HL-60 (cell line): ENCODE measurements around the gene NUP210.

Experiments
- DNase-seq, 2 experiments: peaks; one replicate each; pipeline ENCODE4 v3.0.0-alpha.2; 2010 to 2020; ENCODE audit warnings: low read depth in 1 of 2, low spot score in 1 of 2
- H3K27ac ChIP-seq: fragments of 250-450 bp; sonication (Bioruptor Pico); replicated peaks from 2 replicates; pipeline ENCODE4 v1.5.1; 2020; ENCODE audit warnings: mild to moderate bottlenecking, moderate library complexity
- H3K27me3 ChIP-seq: fragments of 250-450 bp; sonication (Bioruptor Pico); 2 replicates; pipeline ENCODE4 v1.5.1; 2021; ENCODE audit warnings: mild to moderate bottlenecking, moderate library complexity; ENCODE audit not compliant: insufficient read depth, poor library complexity, severe bottlenecking
- H3K4me3 ChIP-seq: replicated peaks from 2 replicates; pipeline ENCODE4 v1.5.1; 2011; ENCODE audit warnings: mild to moderate bottlenecking, control low read depth, low read length; ENCODE audit not compliant: insufficient read depth
- GABPA ChIP-seq: IDR thresholded peaks from 2 replicates; pipeline ENCODE4 v1.6.1; 2012; ENCODE audit warnings: low read depth
- POLR2AphosphoS5 ChIP-seq: IDR thresholded peaks from 2 replicates; pipeline ENCODE4 v1.6.1; 2012; ENCODE audit warnings: low read depth
- SPI1 ChIP-seq: IDR thresholded peaks from 2 replicates; pipeline ENCODE4 v1.6.1; 2012; ENCODE audit warnings: low read depth, mild to moderate bottlenecking, borderline replicate concordance
- TF ChIP-seq, protein P1 (sequence below): IDR thresholded peaks from 2 replicates; pipeline ENCODE4 v1.6.1; 2012; ENCODE audit warnings: low read depth; ENCODE audit not compliant: insufficient replicate concordance
- TF ChIP-seq, protein P2 (sequence below): IDR thresholded peaks from one replicate; pipeline ENCODE4 v1.5.1; 2011; ENCODE audit warnings: low read length, control low read depth, inconsistent platforms; ENCODE audit not compliant: insufficient read depth

Gene NUP210

DNA sequence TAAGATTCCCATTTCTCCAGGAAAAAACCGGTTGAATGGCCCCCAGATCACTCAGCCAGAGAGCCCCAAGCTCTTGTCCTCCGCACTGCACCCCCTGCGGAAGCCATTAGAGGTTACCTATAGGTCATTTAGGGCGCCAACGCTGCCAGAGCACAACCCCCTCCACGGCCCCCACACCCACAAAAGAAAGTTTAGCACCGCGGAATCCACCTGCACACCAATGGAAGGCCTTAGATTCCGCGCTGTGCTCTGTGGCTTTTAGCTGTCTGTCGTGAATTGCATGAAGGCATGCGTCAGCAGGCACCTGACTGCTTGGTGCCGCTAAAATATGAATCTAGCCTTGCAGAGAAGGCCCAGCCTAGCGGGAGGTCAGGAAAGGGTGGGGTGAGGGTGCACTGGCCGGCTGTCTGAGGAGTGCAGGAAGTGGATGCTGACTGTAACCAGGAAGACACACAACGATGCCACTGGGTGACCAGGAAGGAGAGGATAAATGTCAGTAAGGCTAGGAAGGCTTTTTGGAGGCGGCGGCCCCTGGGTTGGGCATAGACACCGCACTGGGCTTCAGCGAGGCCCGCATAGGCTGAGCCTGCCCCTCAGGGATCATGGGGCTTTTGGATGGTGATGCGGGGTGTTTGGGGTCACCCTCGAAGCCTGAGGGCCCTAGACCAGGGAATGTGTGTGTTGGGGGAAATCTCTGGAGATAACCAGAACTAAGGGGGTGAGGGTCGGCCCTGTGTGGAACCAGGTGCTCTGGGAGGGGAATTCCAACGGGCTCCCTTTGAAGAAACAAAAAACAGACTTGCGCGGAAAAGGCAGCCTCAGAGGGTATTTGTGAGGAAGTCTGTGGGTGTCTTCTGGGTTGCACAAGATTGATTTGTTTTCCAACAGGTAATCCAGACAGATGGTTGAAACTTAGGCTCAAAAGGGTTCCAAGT lies 976 bp upstream of the NUP210 start:
- DNase-seq = peak; percentile 79 to 88
- H3K27ac ChIP-seq = peak overlapping the region; percentile 92
- TF ChIP-seq POLR2AphosphoS5 = peak; percentile 47
- no peak for TF ChIP-seq SPI1
- H3K4me3 ChIP-seq = peak overlapping the region; percentile 51
- no peaks in the 10 kb centered on the region for H3K27me3 ChIP-seq

DNA sequence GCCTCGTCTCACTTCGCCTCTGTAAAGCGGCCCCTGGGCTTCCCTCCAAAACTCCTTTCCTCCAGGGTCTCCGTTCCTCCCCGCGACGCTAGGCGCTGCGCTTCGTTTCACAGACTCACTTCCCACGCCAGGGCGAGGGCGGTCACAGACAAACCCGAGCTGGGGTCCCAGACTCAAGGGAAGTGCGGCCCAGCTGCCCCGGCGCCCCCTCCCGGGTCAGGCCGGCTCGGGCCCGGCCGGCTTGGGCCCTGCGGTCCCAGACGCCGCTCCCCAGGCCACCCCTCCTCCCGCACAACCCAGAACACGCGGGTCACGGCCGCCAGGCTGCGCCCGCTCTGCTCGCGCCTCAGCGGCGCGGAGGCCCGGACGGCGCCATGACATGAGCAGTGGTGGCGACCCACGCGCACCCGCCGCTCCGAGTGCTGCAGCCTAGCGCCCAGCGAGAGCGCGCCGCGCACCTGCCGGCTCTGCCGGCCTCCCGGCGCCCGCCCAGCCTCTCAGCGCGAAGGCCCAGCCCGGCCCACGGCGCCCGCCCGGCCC lies 547 bp downstream of the NUP210 start:
- DNase-seq = peak; percentile 38 to 43
- Histone ChIP-seq H3K4me3 (peak overlapping the region; percentile 59), H3K27ac (peak overlapping the region; percentile 88), H3K27me3 (no peaks in the 10 kb centered on the region)
- TF ChIP-seq GABPA (no peak), POLR2AphosphoS5 (0 out of 2 replicates have a peak, but pooled peaks have one; percentile 20), SPI1 (peak; percentile 25; the same call in 1 of the 2 replicates)
- TF ChIP-seq, protein P1, sequence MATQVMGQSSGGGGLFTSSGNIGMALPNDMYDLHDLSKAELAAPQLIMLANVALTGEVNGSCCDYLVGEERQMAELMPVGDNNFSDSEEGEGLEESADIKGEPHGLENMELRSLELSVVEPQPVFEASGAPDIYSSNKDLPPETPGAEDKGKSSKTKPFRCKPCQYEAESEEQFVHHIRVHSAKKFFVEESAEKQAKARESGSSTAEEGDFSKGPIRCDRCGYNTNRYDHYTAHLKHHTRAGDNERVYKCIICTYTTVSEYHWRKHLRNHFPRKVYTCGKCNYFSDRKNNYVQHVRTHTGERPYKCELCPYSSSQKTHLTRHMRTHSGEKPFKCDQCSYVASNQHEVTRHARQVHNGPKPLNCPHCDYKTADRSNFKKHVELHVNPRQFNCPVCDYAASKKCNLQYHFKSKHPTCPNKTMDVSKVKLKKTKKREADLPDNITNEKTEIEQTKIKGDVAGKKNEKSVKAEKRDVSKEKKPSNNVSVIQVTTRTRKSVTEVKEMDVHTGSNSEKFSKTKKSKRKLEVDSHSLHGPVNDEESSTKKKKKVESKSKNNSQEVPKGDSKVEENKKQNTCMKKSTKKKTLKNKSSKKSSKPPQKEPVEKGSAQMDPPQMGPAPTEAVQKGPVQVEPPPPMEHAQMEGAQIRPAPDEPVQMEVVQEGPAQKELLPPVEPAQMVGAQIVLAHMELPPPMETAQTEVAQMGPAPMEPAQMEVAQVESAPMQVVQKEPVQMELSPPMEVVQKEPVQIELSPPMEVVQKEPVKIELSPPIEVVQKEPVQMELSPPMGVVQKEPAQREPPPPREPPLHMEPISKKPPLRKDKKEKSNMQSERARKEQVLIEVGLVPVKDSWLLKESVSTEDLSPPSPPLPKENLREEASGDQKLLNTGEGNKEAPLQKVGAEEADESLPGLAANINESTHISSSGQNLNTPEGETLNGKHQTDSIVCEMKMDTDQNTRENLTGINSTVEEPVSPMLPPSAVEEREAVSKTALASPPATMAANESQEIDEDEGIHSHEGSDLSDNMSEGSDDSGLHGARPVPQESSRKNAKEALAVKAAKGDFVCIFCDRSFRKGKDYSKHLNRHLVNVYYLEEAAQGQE = no peak
- TF ChIP-seq, protein P2, sequence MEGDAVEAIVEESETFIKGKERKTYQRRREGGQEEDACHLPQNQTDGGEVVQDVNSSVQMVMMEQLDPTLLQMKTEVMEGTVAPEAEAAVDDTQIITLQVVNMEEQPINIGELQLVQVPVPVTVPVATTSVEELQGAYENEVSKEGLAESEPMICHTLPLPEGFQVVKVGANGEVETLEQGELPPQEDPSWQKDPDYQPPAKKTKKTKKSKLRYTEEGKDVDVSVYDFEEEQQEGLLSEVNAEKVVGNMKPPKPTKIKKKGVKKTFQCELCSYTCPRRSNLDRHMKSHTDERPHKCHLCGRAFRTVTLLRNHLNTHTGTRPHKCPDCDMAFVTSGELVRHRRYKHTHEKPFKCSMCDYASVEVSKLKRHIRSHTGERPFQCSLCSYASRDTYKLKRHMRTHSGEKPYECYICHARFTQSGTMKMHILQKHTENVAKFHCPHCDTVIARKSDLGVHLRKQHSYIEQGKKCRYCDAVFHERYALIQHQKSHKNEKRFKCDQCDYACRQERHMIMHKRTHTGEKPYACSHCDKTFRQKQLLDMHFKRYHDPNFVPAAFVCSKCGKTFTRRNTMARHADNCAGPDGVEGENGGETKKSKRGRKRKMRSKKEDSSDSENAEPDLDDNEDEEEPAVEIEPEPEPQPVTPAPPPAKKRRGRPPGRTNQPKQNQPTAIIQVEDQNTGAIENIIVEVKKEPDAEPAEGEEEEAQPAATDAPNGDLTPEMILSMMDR = no peak

DNA sequence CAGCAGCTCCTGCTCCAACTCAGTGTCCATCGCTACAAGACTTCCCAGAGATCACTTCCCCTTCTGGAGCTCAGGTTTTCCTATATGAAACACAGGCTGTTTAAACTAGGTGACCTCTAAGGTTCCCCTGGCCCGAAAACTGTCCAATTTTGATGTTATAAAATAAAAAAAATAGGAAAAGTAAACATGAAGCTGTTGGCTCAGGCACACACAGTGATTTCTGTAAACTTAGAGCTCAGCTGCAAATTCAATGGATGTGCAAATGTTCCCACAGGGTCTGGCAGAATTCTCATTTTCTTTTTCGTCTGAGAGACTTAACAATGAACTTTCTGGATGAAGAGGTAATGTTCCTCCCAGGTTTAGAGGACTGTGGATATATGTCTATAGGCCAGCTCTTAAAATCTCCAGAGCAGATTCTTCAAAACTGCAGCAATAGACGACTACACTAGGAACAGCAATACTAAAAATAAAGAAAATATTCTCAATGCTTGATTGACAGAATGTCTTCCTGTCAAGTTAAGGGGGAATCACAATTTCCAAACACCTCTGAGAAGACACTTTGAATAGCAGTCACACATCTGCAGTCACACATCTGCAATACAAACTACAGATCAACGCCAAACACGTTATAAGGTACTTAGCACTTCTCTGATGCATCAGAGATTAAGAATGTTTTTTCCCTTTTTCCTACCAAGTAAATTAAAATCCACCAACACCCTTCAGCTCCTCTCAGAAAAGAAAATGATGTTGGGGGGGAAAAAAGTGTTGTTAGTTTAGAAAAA lies 2.8 kb downstream of the NUP210 start:
- DNase-seq = no peak
- TF ChIP-seq, protein P1 = no peak
- TF ChIP-seq SPI1 = 0 out of 2 replicates have a peak, but pooled peaks have one; percentile 3
- peak overlapping the region; percentile 59 for H3K4me3 ChIP-seq
- peak overlapping the region; percentile 81 for H3K27ac ChIP-seq
- no peaks in the 10 kb centered on the region for H3K27me3 ChIP-seq

DNA sequence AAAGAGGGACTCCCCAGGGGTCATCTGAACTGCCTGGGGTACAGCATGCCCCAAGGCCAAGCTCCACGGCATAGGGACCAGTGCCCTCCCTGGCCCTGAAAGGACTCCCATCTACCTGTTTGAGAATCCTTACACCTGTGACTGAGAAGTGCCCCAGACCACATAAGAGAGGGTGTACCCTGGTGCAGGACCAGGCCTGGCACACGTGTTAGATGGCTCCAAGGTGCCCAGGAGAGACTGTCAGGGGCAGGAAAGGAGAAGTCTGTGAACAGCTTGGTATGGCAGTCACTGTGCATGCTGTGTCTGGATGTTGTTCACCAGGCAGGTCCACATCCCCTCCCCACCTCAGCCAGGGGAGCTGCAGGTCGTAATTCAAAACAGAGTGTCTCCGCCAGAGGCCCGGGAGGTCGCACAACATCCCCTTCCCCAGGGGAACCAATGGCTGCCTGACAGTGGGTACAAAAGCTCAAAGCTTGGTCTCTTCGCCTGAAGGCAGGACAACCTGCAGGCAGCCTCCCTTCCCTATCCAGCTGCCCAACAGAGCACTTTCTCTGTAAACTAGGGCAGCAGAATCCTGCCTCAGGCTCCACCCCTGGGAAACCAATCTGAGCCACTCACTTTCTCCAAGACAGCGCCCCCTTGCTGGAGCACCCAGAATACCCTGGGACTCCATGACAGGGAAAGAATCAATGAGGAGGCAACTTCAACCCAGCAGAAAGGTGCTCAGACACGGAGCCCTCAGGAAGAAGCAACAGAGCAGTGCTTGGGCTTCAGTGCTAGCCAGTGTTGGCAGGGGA lies 3.9 kb downstream of the NUP210 start:
- Histone ChIP-seq H3K4me3 (peak overlapping the region; percentile 7), H3K27ac (peak overlapping the region; percentile 81), H3K27me3 (no peaks in the 10 kb centered on the region)
- no peak for TF ChIP-seq GABPA
- TF ChIP-seq POLR2AphosphoS5 = no peak
- TF ChIP-seq, protein P1 = no peak
- peak; percentile 59; the same call in 1 of the 2 replicates for TF ChIP-seq SPI1
- TF ChIP-seq, protein P2 = peak; percentile 30
- DNase-seq = peak; percentile 46 to 54
